Measurements from ENCODE around the gene ADAT1. TPM values are rescaled to one million over a fixed set of nuclear protein-coding genes. Genes with fewer than 3 reads are reported as not detected.

The ADAT1 gene
- total RNA-seq, 1 experiment from 2014 or later, result 121 TPM

GRCh38 chr16:75576384-75576811, 46.7 kb downstream of the ADAT1 start:
- no peak for DNase-seq (ENCODE audit: low read depth)

DNA sequence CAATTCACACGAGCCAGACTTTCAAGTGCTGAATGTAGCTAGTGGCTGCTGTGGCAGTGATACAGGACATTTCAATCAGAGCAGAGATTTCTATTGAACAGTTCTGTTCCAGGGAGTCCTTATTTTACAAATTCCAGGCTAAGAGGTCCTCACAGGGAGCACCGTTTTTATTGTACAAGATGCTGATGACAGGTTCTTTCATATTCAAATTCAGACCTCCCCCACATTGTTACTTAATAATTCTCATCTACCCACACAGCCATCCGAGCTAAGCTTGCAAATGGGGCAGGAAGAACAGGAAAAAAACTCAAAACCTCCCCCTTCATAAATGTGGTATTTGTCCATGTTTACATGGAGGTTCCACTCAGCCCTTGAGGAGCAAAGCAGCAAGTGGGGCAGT, 47.1 kb downstream of the ADAT1 start:
- DNase-seq (ENCODE audit: low read depth), result no peak

DNA sequence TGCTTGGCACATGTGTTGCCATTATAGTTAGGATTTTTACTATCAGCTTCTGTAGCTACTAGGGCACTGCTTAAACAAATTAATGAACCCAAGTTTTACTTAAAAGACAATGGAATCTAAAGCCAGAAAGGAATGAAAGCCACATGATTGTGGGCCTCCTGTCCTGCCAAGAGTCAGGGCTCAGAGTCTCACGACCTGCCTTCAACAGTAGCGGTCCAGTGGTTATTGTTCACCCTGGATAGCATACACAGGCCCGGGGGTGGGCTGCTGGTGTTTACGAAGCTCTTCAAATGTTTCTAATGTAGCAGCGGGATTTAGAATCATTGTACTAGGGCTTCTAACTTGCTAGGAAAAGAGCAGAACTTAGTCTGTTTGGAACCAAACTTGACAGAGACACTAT, 49.1 kb downstream of the ADAT1 start:
- DNase-seq (ENCODE audit: low read depth), result no peak

DNA sequence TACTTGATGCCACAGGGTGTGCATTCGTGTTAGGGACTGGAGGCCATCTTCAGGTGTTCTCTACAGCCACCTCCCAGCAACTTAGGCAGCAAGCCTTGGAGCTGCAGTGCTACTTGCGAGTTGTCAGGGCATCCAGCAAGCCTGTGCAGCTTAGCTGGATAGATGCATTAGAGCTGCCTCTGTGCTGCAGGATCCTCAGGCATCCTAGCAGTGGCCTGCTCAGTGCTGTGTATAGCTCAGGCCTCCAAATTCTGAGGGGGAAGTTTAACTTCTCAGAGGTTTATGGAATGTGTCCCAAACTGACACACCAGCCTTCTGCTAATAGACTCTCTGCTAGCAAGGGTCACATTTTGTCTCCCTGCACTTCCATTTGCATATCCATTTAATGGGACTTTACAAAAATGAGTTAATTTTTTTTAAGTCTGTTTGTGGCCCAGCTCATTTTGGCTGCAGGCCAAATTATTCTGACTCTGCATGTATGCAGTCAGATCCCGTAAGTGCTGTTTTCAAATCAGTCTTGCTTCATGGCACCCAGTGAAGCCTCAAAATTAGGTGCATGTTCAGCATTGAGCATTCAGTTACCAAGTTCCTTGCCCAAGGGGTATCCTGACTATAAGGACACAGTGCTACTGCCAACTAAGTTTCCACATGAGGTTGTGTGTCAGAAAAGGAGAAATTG, 50.1 kb downstream of the ADAT1 start:
- DNase-seq (ENCODE audit: low read depth), result no peak

GRCh38 chr16:75570396-75571065, 52.5 kb downstream of the ADAT1 start:
- DNase-seq (ENCODE audit: low read depth), result no peak

DNA sequence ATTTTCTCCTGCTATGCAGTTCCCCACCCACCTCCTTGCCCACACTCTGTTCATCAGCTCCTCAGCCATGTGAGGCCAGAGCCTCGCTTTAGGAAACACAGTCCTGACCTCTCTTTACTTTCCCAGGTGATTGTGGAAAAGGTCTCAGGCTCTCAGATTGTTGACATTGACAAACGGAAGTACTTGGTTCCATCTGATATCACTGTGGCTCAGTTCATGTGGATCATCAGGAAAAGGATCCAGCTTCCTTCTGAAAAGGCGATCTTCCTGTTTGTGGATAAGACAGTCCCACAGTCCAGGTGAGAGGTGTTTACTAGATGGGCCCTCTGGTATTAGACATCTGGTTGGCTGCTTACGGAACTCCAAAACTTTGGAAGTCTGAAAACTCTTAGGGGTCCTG, 55.2 kb downstream of the ADAT1 start:
- DNase-seq (ENCODE audit: low read depth), result no peak

- DNase-seq (ENCODE audit: low read depth), result peak; percentile 12
Observed at GRCh38 chr16:75566758-75567255, 56.3 kb downstream of the ADAT1 start.

- DNase-seq (ENCODE audit: low read depth), result peak; percentile 68
Observed at GRCh38 chr16:75566040-75566757, 56.9 kb downstream of the ADAT1 start, which contains the start of gene GABARAPL2. Gene GABARAPL2, plus strand, starts transcription at chr16:75566379. Its CDS starts 108 bp downstream, at chr16:75566487.

GRCh38 chr16:75565640-75566039, 57.4 kb downstream of the ADAT1 start:
- DNase-seq (ENCODE audit: low read depth), result no peak

- DNase-seq (ENCODE audit: low read depth), result peak; percentile 55
Observed at GRCh38 chr16:75559564-75560372, 63.3 kb downstream of the ADAT1 start.

- no peak for DNase-seq (ENCODE audit: low read depth)
Observed at GRCh38 chr16:75558846-75559401, 64.2 kb downstream of the ADAT1 start.

DNA sequence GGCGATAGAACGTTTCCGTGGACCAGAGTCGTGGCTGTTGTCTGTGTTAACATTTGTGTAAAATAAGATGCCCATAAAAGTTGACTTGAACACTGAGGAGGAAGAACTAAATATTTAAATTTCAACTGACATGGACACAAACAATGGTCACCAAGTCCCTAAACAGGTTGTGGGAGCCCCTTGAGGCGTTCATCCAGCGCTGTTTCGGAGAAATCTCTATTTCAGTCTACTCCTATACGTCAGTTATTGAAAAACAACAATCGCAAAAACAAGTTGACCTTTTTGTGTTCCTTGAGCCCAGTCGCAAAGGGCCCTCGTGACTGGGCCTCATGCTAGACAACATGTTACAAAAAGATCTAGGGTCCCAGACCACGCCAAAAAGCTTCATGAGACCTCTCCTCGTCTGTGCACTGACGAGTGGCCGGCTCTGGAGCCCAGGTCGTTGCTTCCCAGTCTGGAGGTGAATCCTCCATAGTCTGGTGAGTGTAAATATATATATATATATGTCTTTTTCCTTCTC, 66.6 kb downstream of the ADAT1 start:
- DNase-seq (ENCODE audit: low read depth), result no peak

DNA sequence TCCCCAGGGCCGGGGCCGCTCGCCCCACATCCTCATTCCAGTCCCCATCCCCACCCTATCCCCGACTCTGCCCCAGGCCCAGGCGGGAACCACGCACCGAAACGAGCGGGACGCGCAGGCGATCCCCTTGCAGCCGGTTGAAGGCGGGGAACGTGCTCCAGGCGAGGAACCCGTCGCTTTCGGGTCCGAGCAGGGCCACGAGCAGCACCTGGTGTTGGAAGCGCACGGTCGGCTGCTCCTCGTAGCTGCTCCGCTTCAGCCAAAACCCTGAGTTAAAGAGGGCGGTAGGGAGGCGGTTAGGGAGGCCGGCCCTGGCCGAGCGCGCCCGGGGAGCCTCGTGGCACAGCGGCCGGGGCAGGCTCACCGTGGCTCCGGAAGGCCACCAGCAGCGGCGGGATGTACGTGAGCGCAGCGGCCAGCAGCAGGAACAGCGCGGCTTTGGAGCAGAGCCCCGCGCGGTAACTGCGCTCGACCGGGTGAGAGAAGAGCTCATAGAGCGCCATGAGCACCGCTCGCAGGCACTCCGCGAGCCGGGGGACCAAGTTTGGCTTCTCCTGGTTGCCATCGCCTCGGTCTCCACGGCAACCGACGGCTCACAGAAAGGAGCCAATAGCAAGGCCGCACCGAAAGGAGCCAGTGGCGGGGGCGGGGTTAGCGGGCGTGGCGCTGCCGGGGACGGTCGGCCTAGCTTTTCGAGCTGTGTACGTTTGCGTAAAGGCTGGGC, 67.2 kb downstream of the ADAT1 start, which contains the start of gene TMEM231:
TSS of gene TMEM231 (minus strand) at position 546 of the 724 bp plus-strand sequence. CDS start at position 503, 43 bp downstream.
- DNase-seq (ENCODE audit: low read depth), result peak; percentile 94

GRCh38 chr16:75555213-75555706, 67.8 kb downstream of the ADAT1 start:
- DNase-seq (ENCODE audit: low read depth), result peak; percentile 91

DNA sequence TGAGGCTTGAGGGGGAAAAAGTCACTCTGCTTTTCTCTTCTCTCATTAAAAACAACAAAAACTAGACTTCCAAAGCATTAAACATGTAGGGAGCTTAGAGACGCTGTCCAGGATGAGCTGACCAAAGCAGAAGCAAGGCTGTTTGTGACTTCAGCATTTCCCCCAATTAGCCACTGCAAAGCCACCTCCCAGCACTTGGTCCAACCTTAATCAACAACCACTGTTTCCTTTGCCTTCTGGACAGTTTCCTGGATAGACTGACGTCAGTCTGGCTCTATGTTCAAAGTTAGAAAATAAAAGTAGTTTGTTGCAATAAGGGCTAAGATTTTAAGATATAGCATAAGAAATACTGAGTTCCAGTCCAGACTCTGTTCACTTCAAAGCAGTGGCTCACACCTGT, 70.1 kb downstream of the ADAT1 start:
- DNase-seq (ENCODE audit: low read depth), result no peak

GRCh38 chr16:75550211-75550662, 72.8 kb downstream of the ADAT1 start:
- DNase-seq (ENCODE audit: low read depth), result peak; percentile 35
